Mammary epithelial cell (primary cell): ENCODE data around the gene RPL41.

ENCODE experiments used
- CTCF ChIP-seq, 2 donors: IDR thresholded peaks in 1 of 2; conservative IDR thresholded peaks in 1 of 2; 2 replicates each; pipeline ENCODE4 v1.5.1; 2011 to 2012; ENCODE audit warnings: inconsistent platforms in 2 of 2, low read length in 2 of 2, mild to moderate bottlenecking in 2 of 2, control low read depth in 1 of 2, low read depth in 1 of 2; ENCODE audit not compliant: insufficient read depth in 1 of 2; ENCODE audit errors: extremely low read depth in 1 of 2
- EZH2 ChIP-seq: IDR thresholded peaks from 2 replicates; pipeline ENCODE4 v1.6.1; 2012; ENCODE audit warnings: low read length, inconsistent platforms, borderline replicate concordance

DNA sequence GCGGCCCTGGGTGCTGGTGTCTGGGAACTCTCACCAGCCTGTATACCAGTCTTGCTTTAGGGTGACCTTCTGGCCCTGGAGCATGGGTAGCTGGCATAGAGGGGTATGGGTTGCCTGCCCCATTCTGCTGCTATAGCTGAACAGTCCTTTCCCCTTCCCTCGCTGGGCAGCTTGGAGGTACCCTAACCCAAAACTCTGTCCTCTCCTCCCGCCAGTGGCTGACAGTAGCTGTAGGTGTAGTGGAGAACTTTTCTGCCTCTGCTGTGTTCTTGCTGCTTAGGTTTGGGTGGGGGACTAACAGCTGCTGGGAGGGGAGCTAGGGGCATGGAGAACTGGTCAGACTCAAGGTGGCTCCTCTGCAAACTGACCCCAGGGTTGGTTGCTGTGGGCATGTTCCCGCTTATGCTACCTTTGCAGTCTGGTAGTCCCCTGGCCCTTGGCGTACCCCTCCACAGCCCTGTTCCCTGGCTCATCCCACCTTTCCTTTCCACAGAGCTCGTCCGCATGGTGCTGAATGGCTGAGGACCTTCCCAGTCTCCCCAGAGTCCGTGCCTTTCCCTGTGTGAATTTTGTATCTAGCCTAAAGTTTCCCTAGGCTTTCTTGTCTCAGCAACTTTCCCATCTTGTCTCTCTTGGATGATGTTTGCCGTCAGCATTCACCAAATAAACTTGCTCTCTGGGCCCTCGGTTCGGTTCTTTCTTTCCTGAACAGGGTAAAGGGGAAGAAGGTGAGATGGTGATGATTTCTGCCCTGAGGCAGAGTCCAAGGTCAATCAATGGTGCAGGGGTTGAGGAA lies 44.7 kb downstream of the RPL41 start:
- TF ChIP-seq CTCF (conservative IDR thresholded peaks at IDR 0.05 in 1 of 2, IDR thresholded peaks at IDR 0.05 in 1 of 2; ENCODE audit: extremely low read depth in 1 of 2, insufficient read depth in 1 of 2, low read depth in 1 of 2, low read length in 2 of 2) (no peak), EZH2 (no peak)
